ENCODE results near the gene SSC5D.
"Not testable (repeated sequence)": the region's sequence is repeated elsewhere in the genome, so short reads cannot be mapped to it uniquely, and the experiment has no call there.

SSC5D gene

GRCh38 chr19:55527197-55528029, 39.2 kb downstream of the SSC5D start:
- TF ChIP-seq POLR2A (IDR thresholded peaks at IDR 0.05; ENCODE audit: low read depth, low read length) (no peak), POLR2AphosphoS5 (IDR thresholded peaks at IDR 0.05; ENCODE audit: low read depth, low read length) (no peak), TAF1 (IDR thresholded peaks at IDR 0.05; ENCODE audit: borderline replicate concordance, low read depth, low read length) (no peak)
- DNase-seq (ENCODE audit: insufficient read length) (no peak), FAIRE-seq (no peak)

- DNase-seq (ENCODE audit: insufficient read length) (no peak), FAIRE-seq (no peak)
- TF ChIP-seq POLR2AphosphoS5 (IDR thresholded peaks at IDR 0.05; ENCODE audit: low read depth, low read length) (no peak), TAF1 (IDR thresholded peaks at IDR 0.05; ENCODE audit: borderline replicate concordance, low read depth, low read length) (no peak), POLR2A (IDR thresholded peaks at IDR 0.05; ENCODE audit: low read depth, low read length) (no peak)
Observed at GRCh38 chr19:55528030-55528803, 40.0 kb downstream of the SSC5D start.

GRCh38 chr19:55529636-55530234, 41.5 kb downstream of the SSC5D start:
- TF ChIP-seq POLR2AphosphoS5 (IDR thresholded peaks at IDR 0.05; ENCODE audit: low read depth, low read length): no peak
- no peak for TF ChIP-seq POLR2A (IDR thresholded peaks at IDR 0.05; ENCODE audit: low read depth, low read length)
- TF ChIP-seq TAF1 (IDR thresholded peaks at IDR 0.05; ENCODE audit: borderline replicate concordance, low read depth, low read length): no peak
- no peak for FAIRE-seq
- no peak for DNase-seq (ENCODE audit: insufficient read length)

GRCh38 chr19:55530996-55531395, 42.8 kb downstream of the SSC5D start:
- DNase-seq (ENCODE audit: insufficient read length) (no peak), FAIRE-seq (no peak)
- TF ChIP-seq TAF1 (IDR thresholded peaks at IDR 0.05; ENCODE audit: borderline replicate concordance, low read depth, low read length) (no peak), POLR2AphosphoS5 (IDR thresholded peaks at IDR 0.05; ENCODE audit: low read depth, low read length) (no peak), POLR2A (IDR thresholded peaks at IDR 0.05; ENCODE audit: low read depth, low read length) (no peak)

- FAIRE-seq; DNase-seq (ENCODE audit: insufficient read length): not testable (repeated sequence)
Observed at GRCh38 chr19:55534280-55534679, 46.0 kb downstream of the SSC5D start.

GRCh38 chr19:55535173-55535964, 47.1 kb downstream of the SSC5D start:
- no peak for TF ChIP-seq POLR2AphosphoS5 (IDR thresholded peaks at IDR 0.05; ENCODE audit: low read depth, low read length)
- no peak for FAIRE-seq
- DNase-seq (ENCODE audit: insufficient read length): no peak

- DNase-seq (ENCODE audit: insufficient read length) (no peak), FAIRE-seq (no peak)
- TF ChIP-seq POLR2AphosphoS5 (IDR thresholded peaks at IDR 0.05; ENCODE audit: low read depth, low read length) (no peak), POLR2A (IDR thresholded peaks at IDR 0.05; ENCODE audit: low read depth, low read length) (no peak), TAF1 (IDR thresholded peaks at IDR 0.05; ENCODE audit: borderline replicate concordance, low read depth, low read length) (no peak)
Observed at GRCh38 chr19:55535965-55536350, 47.7 kb downstream of the SSC5D start.

GRCh38 chr19:55536366-55536765, 48.1 kb downstream of the SSC5D start:
- no peak for TF ChIP-seq POLR2A (IDR thresholded peaks at IDR 0.05; ENCODE audit: low read depth, low read length)
- no peak for FAIRE-seq
- DNase-seq (ENCODE audit: insufficient read length): no peak

GRCh38 chr19:55536951-55537740, 48.9 kb downstream of the SSC5D start, which contains the start of gene SBK2:
Gene SBK2, minus strand, starts transcription at chr19:55537133. Its CDS starts 839 bp downstream, at chr19:55536294.
- FAIRE-seq (no peak), DNase-seq (ENCODE audit: insufficient read length) (no peak)
- TF ChIP-seq TAF1 (IDR thresholded peaks at IDR 0.05; ENCODE audit: borderline replicate concordance, low read depth, low read length): no peak
- no peak for TF ChIP-seq POLR2A (IDR thresholded peaks at IDR 0.05; ENCODE audit: low read depth, low read length)
- TF ChIP-seq POLR2AphosphoS5 (IDR thresholded peaks at IDR 0.05; ENCODE audit: low read depth, low read length): no peak

GRCh38 chr19:55537741-55538111, 49.5 kb downstream of the SSC5D start:
- TF ChIP-seq TAF1 (IDR thresholded peaks at IDR 0.05; ENCODE audit: borderline replicate concordance, low read depth, low read length) (no peak), POLR2AphosphoS5 (IDR thresholded peaks at IDR 0.05; ENCODE audit: low read depth, low read length) (no peak), POLR2A (IDR thresholded peaks at IDR 0.05; ENCODE audit: low read depth, low read length) (no peak)
- no peak for DNase-seq (ENCODE audit: insufficient read length)

GRCh38 chr19:55538132-55538531, 49.9 kb downstream of the SSC5D start:
- TF ChIP-seq TAF1 (IDR thresholded peaks at IDR 0.05; ENCODE audit: borderline replicate concordance, low read depth, low read length) (no peak), POLR2A (IDR thresholded peaks at IDR 0.05; ENCODE audit: low read depth, low read length) (no peak), POLR2AphosphoS5 (IDR thresholded peaks at IDR 0.05; ENCODE audit: low read depth, low read length) (no peak)
- DNase-seq (ENCODE audit: insufficient read length) (no peak), FAIRE-seq (no peak)

More at GRCh38 chr19:55537741-55538111, 49.5 kb downstream of the SSC5D start:
- FAIRE-seq: no peak
